Nucleus accumbens (tissue), 56 donors: Measurements from ENCODE around the gene IFFO2.
A peak's percentile ranks its signal among the peaks of the same experiment; 100 is the strongest.

Source experiments
- DNase-seq, 56 donors: peaks; one replicate each; lab custom pipeline; 2025; lab: John Stamatoyannopoulos, UW

IFFO2 gene

DNA sequence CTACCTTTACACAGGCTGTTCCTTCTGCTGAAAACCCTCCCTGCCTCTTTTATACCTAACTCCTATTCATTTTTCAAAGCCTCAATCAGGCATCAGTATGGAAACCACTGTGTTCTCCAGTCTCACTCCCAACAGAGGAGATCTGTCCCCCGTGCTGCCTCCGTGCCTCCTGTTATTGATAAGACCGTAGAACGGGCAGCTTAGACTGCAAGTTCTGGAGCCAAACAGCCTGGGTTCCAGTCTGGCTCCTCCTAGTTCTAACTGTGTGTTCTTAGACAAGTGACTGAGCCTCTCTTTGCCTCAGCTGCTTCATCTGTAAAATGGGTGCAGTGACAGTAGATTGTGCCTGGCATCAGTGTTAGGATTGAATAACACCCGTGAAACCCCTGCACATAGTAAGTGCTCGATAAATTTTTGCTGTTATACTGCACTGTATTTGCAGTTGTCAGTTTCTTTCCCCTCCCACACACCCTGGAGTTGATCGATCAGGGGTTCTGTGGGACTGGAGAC lies 17.0 kb upstream of the IFFO2 start:
- no peak for DNase-seq

DNA sequence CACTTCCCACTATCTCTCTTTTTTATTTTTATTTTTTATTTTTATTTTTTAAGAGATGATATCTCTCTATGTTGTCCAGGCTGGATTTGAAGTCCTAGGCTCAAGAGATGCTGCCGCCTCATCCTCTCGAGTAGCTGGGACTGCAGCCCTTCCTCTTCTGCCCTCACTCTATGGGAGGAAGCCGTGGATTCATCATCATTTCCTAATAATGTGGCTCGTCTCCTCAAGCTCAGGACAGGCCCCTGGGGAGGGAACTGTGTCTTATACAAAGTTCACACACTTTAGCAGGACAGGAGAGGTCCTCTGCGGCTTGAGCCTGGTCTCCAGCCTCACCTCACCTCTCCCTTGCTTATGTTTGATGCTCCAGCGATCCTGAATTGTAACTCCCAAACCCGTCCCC lies 16.5 kb upstream of the IFFO2 start:
- DNase-seq = no peak

DNA sequence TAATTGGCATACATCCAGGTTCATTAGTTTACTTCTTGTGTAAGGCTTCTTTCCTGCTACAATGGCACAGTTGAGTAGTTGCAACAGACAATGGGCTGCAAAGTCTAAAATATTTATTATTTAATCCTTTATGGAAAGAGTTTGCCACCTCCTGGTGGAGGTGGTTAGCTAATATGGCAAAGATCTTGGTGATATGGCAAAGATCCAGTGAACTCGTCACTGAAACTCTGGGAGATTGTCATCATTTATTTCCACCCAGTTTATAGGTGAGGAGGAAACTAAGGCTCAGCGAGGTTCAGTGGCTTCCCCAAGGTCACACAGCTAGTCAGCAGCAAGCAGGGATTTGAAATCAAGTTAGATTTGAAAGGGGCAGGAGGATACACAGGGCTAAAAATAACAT lies 16.1 kb upstream of the IFFO2 start:
- DNase-seq = no peak

DNA sequence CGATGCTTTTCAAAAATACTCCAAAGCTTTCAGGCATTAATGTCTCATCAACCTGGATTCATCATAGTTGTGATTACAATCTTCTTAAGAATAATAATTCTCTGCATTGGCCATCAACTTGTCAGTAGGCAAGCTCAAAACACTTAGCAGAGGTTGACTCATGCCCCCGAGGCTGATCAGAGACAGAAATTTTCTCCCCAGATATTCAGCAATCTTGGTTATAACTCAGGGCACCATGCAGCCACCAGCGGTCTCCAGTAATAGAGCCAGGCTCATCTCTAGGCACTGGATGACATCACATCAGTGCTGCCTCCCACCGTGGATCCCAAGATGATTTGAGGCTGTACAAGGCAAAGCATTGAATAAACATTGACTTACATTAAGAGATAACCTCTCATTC lies 14.3 kb upstream of the IFFO2 start:
- no peak for DNase-seq

DNA sequence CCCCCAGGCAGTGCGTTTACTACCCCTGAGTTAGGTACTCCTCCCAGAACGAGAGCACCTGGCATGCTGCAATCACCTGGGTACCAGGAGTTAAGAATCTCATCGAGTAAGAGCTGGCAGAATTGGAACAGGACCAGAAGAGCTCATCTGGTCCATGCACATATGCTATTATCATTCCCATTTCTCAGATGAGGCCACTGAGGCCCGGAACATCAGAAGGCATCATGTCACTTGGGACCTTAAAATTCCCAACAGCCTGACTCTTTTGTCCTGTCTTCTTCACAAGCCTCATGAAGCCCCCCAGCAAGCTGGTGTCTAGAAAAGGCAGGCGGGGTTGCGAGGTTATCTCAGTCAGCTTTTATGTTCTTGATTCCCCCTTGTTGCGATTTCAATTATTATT lies 13.9 kb upstream of the IFFO2 start:
- DNase-seq = no peak

DNA sequence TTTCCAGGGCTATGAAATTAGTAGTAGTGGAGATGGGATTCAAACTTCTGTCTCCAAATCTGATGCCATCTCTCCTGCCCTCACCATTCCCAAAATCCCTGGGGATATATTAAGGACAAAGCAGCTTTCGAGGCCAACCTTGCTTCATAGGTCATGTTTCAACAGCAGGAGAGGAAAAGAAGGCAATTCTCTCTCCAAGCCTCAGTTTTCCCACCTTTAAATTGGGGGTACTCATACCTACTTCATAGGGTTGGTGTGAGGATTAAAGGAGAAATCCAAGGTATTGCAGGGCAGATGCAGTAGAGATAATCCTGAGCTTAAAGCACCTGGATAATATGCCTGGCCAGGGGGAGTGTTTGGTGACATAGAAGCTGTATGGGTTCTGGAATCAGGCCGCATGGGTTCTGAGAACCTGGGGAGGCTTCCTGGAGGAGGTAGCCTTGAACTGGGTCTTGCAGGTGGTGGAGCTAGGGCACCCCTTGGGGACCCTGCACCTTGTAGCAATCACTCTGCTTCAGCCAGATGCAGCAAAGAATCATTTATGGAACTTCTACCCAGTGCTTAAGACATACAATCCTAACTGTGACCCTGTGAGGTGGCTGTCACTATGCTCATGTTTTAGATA lies 10.7 kb upstream of the IFFO2 start:
- no peak for DNase-seq

DNA sequence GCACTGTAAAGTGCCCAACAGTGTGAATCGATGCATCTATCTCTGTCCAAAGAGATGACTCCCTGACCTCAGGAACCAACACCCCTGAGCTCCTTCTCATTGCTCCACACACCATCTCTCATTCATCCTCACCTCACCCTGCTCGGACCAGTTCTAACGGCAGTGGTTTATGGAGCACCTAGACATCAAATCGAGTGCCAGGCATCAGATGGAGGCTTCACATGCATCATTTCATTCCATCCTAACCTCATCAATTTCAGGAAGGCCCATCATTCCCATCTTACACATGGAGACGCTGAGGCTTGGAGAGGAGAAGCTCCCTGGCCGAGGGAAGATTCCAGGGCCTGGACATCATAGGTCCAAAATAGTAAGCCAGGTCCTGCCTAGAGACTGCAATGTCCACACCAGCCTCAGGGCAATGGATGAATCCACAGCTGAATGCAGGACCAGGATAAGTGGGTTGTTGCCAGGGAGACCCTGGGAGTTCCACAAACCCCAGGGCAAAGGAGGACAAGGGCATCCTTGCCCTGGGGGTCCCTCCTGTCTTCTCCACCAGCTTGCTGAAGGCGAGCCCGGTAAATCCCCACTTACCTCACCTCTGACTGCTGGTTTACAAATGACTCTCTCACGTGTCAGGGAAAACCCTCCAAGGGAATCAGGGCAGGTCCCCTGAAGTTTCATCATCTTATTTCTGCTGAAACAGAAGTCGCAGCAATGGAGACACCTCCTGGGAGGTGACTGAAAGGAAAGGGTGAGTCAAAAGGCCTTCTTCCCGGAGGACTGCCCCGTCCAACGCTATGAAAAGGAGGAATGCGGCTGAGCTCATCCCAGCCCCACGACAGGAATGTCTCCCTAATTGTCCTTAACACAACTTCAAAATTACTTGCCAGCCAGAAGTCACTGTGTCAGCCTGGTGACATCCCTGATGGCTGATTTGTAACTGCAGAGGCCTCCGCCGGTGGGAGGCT lies 9.0 kb upstream of the IFFO2 start:
- DNase-seq = no peak

DNA sequence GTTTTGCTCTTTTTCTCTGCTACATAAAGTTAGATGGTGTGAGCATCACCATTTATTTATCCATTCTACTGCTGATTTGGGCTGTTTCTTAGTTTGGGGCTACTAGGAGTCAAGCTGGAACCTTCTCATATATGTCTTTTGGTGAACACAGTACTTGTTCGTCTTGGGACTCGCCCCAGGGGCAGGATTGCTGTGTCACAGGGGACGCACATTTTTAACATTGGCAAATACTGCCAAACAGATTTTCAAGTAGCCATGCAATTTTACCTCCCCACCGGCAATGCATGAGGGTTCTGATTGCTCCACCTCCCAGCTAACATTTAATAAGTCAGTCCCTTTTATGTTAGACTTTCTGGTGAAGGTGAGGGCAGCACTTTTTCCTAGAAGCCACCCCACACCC lies 7.5 kb upstream of the IFFO2 start:
- no peak for DNase-seq

DNA sequence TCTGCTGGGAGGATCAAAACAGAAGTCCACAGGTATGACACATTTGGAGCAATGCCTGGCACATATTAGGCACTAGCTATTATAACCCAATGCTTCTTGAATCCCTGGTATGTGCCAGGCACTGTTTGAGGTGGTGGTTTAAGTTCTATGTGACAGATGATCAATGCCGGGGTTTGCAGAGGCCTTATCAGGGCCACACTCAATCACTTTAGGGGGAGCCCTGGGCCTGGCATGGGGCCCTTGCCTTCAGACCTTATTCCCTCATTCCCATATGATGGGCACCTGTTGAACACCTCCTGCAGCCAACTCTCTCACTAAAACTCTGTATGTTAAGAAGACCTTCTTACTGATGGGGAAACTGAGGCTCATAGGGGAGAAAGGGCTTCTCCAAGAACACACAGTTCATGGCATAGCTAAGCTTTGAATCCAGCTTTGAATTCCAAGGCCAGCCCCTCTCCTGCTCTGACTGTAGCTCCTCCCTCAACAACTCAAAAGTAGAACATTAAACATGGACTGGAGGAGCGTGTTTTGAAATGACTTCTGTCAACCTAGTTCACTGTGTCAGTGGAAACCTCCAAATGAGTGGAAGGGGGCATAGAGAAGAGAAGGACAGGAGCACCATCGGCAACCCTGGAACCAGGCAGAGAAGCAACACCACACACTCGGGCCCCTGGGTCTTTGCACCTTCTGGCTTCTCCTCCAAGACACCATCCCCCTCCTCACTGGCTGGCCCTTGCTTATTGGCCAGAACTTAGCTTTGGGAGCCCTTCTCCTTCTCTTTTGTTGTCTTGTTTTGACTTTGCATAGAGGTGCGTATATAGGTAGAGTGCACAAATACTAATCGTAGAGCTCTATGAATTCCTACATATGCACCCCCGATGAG lies 6.6 kb upstream of the IFFO2 start:
- DNase-seq = no peak

DNA sequence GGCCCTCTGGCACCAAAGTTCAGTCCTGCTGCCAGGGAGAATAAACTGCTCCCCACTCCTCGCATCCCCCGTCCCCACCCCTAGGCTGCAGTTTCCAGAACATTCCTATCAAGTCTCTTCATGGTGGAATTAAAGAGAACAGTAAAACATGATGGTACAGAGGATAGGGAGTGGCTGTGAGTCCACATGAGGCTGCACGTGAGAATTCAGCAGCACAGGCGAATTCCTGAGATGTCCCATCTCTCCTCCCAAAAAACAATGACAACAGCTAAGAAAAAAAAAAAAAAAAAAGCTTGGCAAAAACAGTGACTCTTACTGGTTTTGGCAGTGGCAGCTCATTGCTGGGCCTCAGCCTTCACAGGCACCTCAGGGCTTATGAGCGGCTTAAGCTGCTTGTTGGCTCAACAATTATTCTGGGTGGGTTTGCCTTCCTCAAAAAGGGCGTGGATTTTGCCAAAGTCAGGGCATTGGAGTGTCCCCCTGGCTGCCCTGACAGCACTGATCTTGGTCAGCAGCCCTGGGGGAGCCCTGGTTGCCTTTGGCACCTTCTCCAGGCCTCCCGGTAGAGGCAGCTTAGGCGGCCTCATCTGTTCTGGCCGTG lies 5.7 kb upstream of the IFFO2 start:
- DNase-seq = no peak

DNA sequence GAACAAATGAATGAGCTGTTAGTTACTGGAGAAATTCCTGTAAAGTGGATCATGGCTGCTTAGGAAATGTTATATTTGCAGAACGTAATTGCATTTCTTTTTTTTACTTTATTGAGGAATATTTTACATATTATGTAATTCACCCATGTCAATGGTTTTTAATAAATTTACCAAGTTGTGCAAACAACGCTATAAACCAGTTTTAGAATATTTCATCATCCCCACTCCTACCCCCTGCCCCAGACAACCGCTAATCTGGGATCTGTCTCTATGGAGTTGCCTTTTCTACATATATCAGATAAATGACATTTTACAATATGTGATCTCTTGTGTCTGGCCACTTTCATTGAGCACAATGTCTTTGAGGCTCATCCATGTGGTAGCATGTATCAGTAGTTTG lies 4.3 kb upstream of the IFFO2 start:
- no peak for DNase-seq

DNA sequence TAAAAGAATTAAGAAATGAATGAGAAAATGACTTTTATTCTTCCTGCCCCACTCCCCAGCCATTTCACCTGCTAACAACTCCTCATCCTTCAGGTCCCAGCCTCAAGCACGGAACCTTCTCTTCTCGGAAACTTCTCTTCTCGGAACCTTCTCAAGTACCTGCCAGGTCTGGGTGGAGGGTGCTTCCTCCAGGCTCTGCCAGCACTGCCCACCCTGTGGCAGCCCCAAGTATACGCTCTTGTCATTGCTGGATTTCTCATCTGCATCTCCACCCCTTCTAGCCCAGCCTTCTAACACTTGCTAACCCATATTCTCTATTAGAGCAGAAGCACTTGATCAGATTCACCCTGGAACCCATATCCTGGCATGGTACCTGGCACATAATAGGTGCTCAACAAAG lies 3.9 kb upstream of the IFFO2 start:
- DNase-seq = no peak

DNA sequence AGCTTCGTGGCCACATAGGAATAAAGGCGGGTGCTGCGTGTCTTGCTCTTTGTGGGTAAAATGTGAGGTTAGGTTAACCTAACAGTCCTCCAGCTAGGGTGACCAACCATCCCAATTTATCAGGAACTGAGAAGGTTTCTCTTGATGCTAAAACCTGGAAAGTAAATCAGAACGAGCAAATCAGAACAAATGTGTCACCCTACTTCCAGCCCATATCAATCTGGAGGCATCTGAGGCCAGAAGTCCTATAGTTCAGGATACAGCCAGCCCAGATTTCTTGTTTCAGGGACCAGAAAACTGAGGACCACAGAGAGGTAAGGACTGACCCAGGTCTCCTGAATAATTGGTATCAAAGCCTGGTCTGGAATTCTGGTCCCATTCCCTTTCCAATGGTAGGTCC lies 3.1 kb upstream of the IFFO2 start:
- DNase-seq = no peak

DNA sequence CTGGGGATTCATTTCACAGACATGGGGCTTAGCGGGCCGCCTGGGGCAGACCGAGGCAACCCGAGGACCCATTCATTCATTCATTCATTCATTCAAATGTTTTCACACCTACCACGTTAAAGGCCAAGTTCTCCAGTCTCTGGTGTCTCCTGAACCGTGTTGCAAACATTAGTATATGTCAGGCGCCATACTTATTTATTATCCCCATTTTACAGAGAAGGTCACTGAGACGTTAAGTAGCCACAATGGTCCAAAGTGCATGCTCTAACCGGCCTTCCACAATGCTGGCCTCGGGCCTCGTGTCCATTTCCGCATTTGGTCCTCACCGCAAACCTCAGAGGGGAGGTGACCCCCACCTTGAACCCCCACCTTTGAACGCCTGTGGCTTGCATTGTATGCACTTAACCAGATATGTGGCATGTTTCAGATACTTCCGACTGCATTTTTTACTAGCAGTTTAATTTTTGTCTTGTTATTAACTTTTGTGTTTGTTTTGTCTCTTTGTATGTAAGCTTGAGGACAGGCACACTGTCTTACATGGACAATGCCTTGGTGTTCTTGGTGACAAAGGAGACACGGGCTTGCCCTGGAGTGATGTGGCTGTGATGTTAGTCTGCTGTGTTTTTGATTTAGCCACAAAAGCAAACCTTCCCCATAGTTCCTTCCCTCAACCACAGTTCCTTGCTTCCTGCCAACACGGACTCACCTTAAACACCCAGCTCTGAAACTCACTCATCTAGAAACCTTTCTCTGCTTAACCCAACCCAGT lies 1.2 kb upstream of the IFFO2 start:
- DNase-seq = no peak

DNA sequence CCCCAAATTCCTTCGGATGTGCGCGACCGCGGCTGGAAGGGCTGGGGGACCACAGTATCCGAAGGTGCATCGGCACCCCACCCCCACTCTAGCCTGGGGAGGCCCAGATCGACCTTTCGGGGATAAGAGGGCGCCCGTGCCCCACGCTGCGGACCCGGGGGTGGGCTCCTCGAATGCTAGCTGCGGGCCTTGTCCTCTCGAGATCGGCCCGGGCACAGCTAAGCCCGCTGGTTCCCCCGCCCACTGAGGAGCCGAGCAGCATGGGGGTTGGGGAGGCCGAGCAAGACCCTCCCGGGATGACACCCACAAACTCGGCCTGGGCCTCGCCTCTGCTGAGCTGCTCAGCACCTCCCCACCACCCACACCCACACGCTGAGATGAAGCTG lies 653 bp upstream of the IFFO2 start:
- peak in 12 of 56 donors; percentile 46 to 69 (median 60) for DNase-seq

DNA sequence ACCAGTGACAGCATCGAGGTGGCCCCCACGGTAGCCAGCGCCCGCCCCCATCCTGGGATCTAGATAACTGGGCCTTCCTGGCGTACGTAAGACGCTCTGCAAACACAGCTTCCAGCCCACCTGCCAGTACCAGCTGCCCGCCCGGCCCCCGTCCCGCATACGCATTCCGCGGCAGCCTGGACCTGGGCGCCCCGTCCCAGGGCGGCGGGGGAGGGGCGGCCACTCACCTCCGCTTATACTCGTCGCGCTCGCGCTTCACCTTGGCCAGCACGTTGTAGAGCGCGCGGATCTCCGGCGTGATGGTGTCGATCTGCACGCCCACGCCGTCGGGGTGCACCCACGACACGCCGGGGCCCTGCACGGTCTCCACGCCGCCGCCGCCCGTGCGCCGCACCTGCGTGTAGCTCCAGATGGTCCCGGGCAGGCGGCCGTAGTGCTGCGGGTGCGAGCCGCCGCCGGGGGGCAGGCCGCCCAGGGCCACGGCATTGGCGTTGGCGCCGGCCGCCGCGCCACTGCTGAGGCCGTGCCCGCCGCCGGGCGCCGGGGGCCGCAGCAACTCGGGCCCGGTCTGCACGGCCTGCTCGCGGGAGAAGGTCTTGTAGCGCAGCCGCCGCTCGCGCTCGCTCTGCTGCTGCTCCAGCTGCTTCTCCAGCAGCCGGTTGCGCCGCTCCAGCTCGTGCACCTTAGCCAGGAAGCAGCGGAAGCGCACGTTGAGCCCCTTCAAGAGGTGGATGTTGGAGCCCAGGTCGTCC lies 859 bp downstream of the IFFO2 start:
- DNase-seq = peak in 13 of 56 donors; percentile 22 to 48 (median 41)

DNA sequence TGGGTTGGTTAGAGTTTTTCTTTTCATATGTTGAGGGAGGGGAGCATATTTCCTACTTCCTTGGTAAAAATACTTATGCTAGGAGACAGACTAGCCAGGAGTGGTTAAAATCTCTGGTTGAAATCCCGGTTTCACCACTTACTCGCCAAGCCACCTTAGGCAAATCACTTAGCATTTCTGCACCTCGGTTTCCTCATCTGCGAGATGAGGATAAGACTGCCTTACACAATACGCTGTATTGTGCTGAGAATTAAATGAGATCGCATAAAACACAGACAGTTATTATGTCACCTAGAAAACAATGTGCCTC lies 1.4 kb downstream of the IFFO2 start:
- DNase-seq = no peak

DNA sequence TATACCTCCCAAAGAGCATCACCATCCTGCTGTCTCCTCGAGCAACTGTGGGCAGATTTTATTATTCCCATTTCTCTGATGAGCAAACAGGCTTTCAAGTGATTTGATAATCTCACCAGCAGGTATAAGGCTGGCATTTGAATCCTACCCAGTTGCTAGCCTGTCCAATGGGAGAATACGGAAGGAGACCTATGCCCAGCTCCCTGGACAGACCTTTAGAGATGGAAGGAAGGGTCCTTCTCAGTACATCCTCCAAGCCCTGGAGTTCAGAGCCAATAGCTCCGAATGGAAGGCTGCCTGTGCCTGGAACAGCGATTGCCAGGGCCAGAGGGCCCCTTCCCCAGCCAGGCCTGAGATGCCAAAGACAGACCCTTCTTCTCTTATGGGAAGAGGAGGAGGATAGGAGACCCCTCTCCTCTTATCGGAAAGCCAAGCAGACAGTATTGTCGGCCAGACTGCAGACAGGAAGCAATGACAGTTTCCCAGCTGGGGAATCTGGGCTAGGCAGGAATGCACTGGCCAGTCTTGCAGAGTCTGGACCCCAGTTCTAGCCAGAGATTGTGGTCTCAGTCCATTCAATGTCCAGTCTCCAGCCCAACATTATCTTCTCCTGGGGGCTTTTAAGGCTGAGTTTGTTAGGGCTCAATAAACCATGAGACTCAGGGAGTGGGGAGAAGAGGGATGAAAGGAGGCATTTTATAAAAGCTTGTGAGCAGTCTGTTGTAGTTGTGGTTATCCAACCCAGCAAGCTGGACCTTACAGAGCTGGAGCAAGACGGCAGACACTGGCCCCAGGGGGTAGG lies 2.0 kb downstream of the IFFO2 start:
- no peak for DNase-seq
